HepG2 (cell line): ENCODE measurements around the gene PEPD. TPM values are rescaled to one million over a fixed set of nuclear protein-coding genes. Genes with fewer than 3 reads are reported as not detected.

Experiments used
- HOXA7 ChIP-seq: sonication (generic); formaldehyde crosslinking; IDR thresholded peaks from 2 replicates; pipeline ENCODE4 v1.8.1; 2022; ENCODE audit warnings: mild to moderate bottlenecking, missing genetic modification reagents, moderate library complexity
- SMC3 ChIP-seq: IDR thresholded peaks from 2 replicates; pipeline ENCODE4 v1.6.1; 2011; ENCODE audit warnings: low read length, improper control_type of control experiment
- XRCC5 ChIP-seq: fragments of 200-400 bp; formaldehyde crosslinking; optimal IDR thresholded peaks from 2 replicates; pipeline ENCODE3; 2017; ENCODE audit warnings: mild to moderate bottlenecking, low read length
- ZBTB38 ChIP-seq: sonication (generic); formaldehyde crosslinking; IDR thresholded peaks from 2 replicates; pipeline ENCODE4 v1.5.1; 2020; ENCODE audit warnings: mild to moderate bottlenecking, missing genetic modification reagents
- polyA plus RNA-seq, 8 experiments: library from polyadenylated mRNA; depleted of rRNA in 3 of 8; stranded (reverse) in 7 of 8; unstranded in 1 of 8; fragments of >200 nt; fragmentation: Illumina TruSeq in 4 of 8; extraction: Trizol in 4 of 8; gene quantifications; 2 replicates each; pipeline versions ENCODE4 v1.2.1 to v1.2.3, GENCODE V29; 2011 to 2016; ENCODE audit warnings: low read depth in 4 of 8, missing spikeins in 1 of 8, mixed read lengths in 1 of 8; ENCODE audit not compliant: insufficient read depth in 1 of 8
- total RNA-seq, 5 experiments: library from RNA; depleted of rRNA; stranded (reverse); fragments of >200 nt; fragmentation: Illumina TruSeq; extraction: Trizol; gene quantifications; 2 replicates each; pipeline ENCODE4 v1.2.3, GENCODE V29; 2016; ENCODE audit warnings: low read depth in 1 of 5
- TF ChIP-seq, protein P1 (sequence below): sonication (generic); formaldehyde crosslinking; IDR thresholded peaks from 2 replicates; pipeline ENCODE4 v1.4.0; 2020; ENCODE audit warnings: mild to moderate bottlenecking, missing genetic modification reagents

The PEPD gene
- total and polyA plus RNA-seq, 2 of the 13 experiments (the other 11 are each of a cell fraction or from before 2014, with no cell fraction given): 60.7 to 75.1 TPM

DNA sequence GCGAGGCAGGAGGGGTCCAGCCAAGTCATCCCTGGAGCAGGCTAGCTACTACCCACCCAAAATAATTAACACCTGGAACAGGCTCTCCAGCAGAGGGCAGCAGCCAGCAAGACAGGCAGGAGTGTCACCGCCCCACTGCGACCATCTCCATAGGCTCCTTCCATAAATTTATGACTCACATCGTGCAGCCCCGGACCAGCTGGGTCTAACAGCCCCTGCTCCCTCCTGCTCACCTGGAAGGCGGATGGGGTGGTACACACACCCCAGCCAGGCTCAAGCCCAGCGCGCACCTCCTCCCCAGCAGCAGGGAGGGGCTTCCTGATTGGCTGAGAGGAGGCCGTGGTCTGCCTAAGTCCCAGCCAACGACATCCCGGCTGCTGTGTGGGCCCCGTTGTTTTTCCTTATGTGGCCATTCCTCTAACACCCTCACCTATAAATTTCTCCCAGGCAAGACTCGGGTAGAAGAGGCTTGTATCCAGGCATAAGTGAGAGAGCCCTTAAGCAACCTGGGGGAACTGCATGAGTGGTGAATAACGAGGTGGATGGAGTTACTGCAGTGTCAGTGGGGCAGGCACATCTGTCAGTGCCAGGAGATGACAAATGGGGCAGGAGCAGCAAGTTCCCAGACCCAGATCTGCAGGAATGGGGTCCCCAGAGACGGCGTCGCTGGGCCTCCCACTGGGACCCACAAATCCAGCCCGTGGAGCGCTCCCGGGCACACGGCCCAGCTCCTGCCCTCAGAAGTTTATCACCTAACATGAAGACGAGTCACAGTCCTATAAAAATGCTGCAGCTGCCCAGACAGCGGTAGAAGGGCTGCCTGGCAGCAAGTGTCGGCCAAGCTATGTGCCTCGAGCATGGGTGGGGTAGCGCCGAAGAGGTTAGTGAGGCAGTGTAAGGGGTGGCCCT, 105.0 kb downstream of the PEPD start (continued):
- TF ChIP-seq, protein P1, sequence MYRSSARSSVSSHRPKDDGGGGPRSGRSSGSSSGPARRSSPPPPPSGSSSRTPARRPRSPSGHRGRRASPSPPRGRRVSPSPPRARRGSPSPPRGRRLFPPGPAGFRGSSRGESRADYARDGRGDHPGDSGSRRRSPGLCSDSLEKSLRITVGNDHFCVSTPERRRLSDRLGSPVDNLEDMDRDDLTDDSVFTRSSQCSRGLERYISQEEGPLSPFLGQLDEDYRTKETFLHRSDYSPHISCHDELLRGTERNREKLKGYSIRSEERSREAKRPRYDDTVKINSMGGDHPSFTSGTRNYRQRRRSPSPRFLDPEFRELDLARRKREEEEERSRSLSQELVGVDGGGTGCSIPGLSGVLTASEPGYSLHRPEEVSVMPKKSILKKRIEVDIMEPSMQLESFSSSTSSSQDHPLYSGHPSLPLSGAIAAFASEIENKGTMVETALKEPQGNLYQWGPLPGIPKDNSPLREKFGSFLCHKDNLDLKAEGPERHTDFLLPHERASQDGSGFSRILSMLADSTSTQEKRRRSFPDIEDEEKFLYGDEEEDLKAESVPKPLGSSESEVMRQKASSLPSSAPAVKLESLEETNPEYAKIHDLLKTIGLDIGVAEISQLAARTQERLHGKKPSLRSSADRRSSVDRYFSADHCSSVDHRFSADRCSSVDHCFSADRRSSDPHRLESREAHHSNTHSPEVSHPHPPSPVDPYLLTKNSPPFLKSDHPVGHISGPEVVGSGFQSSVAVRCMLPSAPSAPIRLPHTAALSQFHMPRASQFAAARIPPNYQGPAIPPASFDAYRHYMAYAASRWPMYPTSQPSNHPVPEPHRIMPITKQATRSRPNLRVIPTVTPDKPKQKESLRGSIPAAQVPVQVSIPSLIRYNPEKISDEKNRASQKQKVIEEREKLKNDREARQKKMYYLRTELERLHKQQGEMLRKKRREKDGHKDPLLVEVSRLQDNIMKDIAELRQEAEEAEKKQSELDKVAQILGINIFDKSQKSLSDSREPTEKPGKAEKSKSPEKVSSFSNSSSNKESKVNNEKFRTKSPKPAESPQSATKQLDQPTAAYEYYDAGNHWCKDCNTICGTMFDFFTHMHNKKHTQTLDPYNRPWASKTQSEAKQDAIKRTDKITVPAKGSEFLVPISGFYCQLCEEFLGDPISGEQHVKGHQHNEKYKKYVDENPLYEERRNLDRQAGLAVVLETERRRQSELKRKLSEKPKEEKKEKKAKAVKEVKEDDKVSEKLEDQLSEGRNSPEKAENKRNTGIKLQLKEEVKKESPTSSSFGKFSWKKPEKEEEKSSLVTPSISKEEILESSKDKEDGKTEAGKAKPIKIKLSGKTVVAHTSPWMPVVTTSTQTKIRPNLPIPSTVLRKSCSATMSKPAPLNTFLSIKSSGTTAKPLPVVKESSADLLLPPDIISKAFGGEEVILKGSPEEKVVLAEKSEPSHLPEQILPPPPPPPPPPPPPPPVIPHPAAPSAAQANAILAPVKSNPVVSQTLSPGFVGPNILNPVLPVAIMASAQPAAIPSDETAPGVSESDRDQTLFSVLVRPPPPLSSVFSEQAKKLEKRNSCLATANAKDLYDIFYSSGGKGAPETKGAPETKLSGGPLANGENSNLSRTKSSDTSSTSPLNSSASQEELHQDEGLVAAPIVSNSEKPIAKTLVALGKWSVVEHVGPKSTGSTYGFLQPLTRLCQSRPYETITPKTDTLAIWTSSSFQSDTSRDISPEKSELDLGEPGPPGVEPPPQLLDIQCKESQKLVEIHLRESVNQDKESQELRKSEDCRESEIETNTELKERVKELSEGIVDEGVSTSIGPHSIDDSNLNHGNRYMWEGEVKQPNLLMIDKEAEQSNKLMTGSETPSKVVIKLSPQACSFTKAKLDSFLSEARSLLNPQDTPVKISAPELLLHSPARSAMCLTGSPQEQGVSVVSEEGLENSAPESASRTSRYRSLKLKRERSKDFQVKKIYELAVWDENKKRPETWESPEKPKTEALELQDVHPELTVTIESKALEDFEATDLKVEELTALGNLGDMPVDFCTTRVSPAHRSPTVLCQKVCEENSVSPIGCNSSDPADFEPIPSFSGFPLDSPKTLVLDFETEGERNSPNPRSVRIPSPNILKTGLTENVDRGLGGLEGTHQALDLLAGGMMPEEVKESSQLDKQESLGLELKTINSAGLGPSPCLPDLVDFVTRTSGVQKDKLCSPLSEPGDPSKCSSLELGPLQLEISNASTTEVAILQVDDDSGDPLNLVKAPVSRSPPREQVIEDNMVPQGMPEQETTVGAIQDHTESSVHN (CRISPR knock-in tag): no peak
- TF ChIP-seq ZBTB38 (CRISPR knock-in tag): peak; percentile 59
- peak; percentile 54; the same call in 1 of the 2 replicates for TF ChIP-seq SMC3
- TF ChIP-seq HOXA7 (CRISPR knock-in tag): no peak
- TF ChIP-seq XRCC5: peak; percentile 49
